SK-N-MC (cell line): ENCODE data around the gene TPSAB1.

Experiments used
- DNase-seq: peaks from one replicate; pipeline ENCODE4 v3.0.0-alpha.2; 2011; ENCODE audit warnings: low read depth, low spot score
- H3K27ac ChIP-seq: fragments of 200-600 bp; sonication (generic); 2 replicates; pipeline ENCODE4 v1.5.1; 2016; ENCODE audit warnings: mixed run types
- H3K36me3 ChIP-seq: fragments of 200-600 bp; sonication (generic); 2 replicates; pipeline ENCODE4 v1.6.1; 2017; ENCODE audit warnings: antibody characterized with exemption, low read length, mixed read lengths; ENCODE audit not compliant: insufficient read depth
- H3K4me3 ChIP-seq: fragments of 200-600 bp; sonication (generic); 2 replicates; pipeline ENCODE4 v1.5.1; 2016
- H3K9ac ChIP-seq: fragments of 200-600 bp; sonication (generic); 2 replicates; pipeline ENCODE4 v1.8.0; 2017; ENCODE audit warnings: mixed run types, mixed read lengths; ENCODE audit not compliant: insufficient read length
- H3K9me3 ChIP-seq: fragments of 200-600 bp; sonication (generic); 2 replicates; pipeline ENCODE4 v1.6.1; 2017; ENCODE audit warnings: low read depth, mild to moderate bottlenecking, antibody characterized with exemption, low read length, moderate library complexity, mixed read lengths
- EZH2 ChIP-seq: fragments of 200-600 bp; sonication (generic); IDR thresholded peaks from one replicate; pipeline ENCODE4 v1.6.1; 2017; ENCODE audit warnings: antibody characterized with exemption
- FOXP2 ChIP-seq: optimal IDR thresholded peaks from 2 replicates; pipeline ENCODE3; 2011; ENCODE audit warnings: mild to moderate bottlenecking, moderate library complexity; ENCODE audit not compliant: insufficient read depth; ENCODE audit errors: extremely low read length, control extremely low read depth
- POLR2AphosphoS5 ChIP-seq: IDR thresholded peaks from 2 replicates; pipeline ENCODE4 v1.6.1; 2012; ENCODE audit warnings: mild to moderate bottlenecking, low read depth, low read length, borderline replicate concordance

Gene TPSAB1

DNA sequence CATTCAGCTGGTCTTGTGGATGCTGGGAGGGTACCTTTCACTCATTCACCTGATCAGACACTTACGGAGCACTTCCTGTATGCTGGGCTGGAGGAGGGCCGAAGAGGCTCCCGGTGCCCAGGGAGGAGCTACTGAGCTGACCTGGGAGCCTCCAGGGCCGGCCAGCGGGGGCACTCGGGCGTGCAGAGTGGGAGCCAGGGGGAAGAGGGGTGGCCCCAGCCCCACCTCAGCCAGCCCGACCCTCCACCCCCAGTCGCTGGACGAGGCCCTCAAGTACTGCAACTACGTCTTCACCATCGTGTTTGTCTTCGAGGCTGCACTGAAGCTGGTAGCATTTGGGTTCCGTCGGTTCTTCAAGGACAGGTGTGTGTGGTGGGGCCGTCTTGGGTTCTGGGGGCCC, 25.8 kb upstream of the TPSAB1 start:
- TF ChIP-seq POLR2AphosphoS5 (no peak), EZH2 (no peak), FOXP2 (no peak)

DNA sequence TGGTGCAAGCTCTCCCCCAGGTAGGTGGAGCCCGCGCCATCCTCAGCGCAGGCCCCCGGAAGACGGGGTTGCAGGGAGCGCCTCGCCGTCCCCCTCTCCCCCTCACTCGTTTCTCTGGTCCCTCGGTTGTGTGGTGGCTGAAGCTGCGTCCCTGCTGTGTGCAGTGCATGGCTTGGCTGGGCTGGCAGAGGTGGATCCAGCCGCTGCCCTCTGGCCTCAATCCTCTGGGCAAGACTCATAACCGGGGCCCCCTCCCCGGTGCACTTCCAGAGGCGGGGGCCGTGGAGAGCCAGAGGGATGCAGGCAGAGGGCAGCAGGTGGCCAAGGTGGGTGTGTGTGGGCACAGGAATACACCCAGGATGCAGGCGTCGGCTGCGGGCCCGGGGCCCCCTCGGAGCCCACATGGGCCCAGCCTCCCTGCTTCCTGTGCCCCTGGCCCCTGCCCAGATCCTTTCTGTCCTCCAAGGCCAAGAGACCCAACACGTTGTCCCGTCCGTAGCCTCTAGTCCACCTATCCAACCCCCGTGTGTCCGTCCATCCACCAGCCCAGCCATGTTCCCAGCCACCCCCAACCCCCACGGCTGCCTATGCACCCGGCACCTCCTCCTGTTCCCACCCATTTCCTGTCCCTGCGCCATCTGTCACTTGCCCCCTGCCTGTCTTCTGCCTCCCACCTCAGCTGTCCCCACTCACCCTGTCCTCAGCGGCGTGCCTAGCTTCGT, 24.8 kb upstream of the TPSAB1 start:
- H3K27ac ChIP-seq: no peak overlapping the region
- H3K9ac ChIP-seq: no peak overlapping the region
- no peak for TF ChIP-seq EZH2
- no peak for TF ChIP-seq POLR2AphosphoS5
- TF ChIP-seq FOXP2: no peak
- H3K9me3 ChIP-seq: no peaks in the 10 kb centered on the region
- no peak for DNase-seq
- H3K4me3 ChIP-seq: no peak overlapping the region
- H3K36me3 ChIP-seq: peaks cover 3% of the 10 kb centered on the region; the same call in 1 of the 2 replicates

More for the DNA sequence above, 25.8 kb upstream of the TPSAB1 start:
- no peak for DNase-seq
- Histone ChIP-seq H3K9me3 (no peaks in the 10 kb centered on the region), H3K36me3 (peaks cover 4% of the 10 kb centered on the region; the same call in 1 of the 2 replicates), H3K4me3 (no peak overlapping the region), H3K27ac (no peak overlapping the region), H3K9ac (no peak overlapping the region)

DNA sequence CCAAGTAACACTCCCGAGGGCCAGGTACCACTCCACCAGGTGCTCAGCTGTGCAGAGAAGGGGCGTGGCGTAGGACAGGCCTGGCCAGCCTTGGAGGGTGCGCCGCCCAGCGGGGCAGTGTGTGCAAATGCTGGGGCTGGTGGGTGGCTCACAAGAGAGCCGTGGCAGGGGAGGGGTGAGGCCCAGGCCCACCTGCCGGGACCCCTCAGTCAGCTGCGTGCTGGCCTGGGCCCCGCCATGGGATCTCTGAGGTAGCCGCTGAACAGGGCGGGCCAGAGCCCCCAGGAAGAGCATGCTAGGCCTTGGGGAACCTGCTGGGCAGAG, 24.2 kb upstream of the TPSAB1 start:
- Histone ChIP-seq H3K4me3 (no peak overlapping the region), H3K36me3 (no peaks in the 10 kb centered on the region; the same call in 1 of the 2 replicates)
- TF ChIP-seq POLR2AphosphoS5 (no peak), EZH2 (no peak), FOXP2 (no peak)

DNA sequence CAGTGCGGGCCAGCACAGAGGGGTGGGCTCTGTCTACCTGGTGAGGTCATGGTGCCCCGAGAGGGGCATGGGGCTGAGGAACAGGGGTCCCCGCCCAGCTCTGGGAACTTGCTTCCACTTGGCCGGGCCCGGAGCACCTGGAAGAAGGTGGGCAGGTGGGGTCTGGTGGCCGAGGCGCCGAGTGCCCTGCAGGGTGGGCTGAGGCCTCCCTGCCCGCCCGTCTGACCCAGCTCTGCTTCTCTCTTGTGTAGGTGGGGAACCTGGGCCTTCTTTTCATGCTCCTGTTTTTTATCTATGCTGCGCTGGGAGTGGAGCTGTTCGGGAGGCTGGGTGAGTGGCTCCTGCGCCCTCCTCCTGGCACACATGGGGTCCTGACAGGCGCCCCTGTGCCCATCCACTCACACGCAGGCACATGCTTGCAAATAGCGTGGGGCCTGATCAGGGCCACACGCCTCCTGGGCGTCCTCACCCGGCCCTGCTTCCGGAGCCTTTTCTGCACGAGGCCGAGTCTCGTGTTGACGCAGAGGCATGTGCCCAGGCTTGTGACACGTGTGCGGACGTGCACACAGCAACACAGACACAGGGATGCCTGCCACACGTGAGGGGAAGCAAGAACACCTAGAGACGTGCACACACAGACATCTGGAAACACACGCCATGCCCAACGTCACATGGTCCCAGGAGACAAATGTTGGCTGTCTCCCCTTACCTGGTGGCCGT, 23.7 kb upstream of the TPSAB1 start:
- H3K36me3 ChIP-seq: no peaks in the 10 kb centered on the region; the same call in 1 of the 2 replicates
- DNase-seq: no peak
- H3K9ac ChIP-seq: no peak overlapping the region

More for the DNA sequence above, 24.2 kb upstream of the TPSAB1 start:
- no peaks in the 10 kb centered on the region for H3K9me3 ChIP-seq
- H3K27ac ChIP-seq: no peak overlapping the region
- DNase-seq: no peak
- no peak overlapping the region for H3K9ac ChIP-seq

DNA sequence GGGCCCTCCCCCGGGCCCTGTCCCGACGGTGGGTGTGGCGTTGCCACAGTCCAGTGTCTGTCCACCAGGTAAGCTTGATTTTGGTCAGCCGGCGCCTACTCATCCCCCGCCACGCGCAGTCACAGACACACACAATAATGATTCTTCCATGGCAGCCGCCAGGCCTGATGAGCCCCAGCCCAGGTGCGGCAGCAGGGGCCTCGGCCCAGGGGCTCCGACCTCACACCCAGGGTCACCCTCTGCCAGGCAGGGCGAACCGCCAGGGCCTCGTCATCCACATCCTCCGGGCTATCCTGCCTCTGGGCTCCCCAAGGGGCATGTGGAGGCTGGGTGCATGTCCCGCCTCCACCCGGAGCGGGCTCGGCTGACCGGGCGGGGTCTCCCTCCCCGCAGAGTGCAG, 23.0 kb upstream of the TPSAB1 start:
- H3K27ac ChIP-seq: no peak overlapping the region
- DNase-seq: no peak
- no peaks in the 10 kb centered on the region; the same call in 1 of the 2 replicates for H3K36me3 ChIP-seq
- no peak overlapping the region for H3K9ac ChIP-seq
- TF ChIP-seq POLR2AphosphoS5 (no peak), EZH2 (no peak), FOXP2 (no peak)
- H3K9me3 ChIP-seq: no peaks in the 10 kb centered on the region
- H3K4me3 ChIP-seq: no peak overlapping the region

More for the DNA sequence above, 23.7 kb upstream of the TPSAB1 start:
- TF ChIP-seq POLR2AphosphoS5: no peak
- no peak for TF ChIP-seq FOXP2
- no peak for TF ChIP-seq EZH2
- Histone ChIP-seq H3K9me3 (no peaks in the 10 kb centered on the region), H3K4me3 (no peak overlapping the region), H3K27ac (no peak overlapping the region)

DNA sequence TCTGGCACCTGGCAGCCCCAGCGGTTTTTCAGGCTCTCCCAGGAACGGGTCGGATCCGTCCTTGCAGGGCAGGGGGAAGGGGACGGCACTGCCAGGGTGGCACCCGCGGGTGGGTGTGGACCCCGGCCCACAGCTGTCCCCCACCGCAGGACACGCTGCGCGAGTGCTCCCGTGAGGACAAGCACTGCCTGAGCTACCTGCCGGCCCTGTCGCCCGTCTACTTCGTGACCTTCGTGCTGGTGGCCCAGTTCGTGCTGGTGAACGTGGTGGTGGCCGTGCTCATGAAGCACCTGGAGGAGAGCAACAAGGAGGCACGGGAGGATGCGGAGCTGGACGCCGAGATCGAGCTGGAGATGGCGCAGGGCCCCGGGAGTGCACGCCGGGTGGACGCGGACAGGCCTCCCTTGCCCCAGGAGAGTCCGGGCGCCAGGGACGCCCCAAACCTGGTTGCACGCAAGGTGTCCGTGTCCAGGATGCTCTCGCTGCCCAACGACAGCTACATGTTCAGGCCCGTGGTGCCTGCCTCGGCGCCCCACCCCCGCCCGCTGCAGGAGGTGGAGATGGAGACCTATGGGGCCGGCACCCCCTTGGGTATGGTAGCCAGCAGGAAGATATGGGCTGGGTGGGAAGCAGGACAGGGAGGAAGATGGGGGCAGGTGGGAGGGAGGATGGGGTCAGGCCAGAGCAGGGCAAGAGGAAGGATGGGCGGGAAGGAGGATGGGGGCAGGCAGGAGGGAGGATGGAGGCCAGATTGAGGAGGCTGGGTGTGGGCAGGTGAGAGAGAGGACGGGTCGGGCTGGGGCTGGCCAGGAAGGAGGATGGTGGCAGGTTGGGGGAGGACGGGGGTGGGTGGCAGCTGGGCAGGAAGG, 22.2 kb upstream of the TPSAB1 start:
- Histone ChIP-seq H3K9me3 (no peaks in the 10 kb centered on the region), H3K27ac (no peak overlapping the region), H3K36me3 (no peaks in the 10 kb centered on the region; the same call in 1 of the 2 replicates), H3K9ac (no peak overlapping the region), H3K4me3 (no peak overlapping the region)
- DNase-seq: no peak
- TF ChIP-seq FOXP2: no peak
- TF ChIP-seq POLR2AphosphoS5: no peak
- no peak for TF ChIP-seq EZH2

DNA sequence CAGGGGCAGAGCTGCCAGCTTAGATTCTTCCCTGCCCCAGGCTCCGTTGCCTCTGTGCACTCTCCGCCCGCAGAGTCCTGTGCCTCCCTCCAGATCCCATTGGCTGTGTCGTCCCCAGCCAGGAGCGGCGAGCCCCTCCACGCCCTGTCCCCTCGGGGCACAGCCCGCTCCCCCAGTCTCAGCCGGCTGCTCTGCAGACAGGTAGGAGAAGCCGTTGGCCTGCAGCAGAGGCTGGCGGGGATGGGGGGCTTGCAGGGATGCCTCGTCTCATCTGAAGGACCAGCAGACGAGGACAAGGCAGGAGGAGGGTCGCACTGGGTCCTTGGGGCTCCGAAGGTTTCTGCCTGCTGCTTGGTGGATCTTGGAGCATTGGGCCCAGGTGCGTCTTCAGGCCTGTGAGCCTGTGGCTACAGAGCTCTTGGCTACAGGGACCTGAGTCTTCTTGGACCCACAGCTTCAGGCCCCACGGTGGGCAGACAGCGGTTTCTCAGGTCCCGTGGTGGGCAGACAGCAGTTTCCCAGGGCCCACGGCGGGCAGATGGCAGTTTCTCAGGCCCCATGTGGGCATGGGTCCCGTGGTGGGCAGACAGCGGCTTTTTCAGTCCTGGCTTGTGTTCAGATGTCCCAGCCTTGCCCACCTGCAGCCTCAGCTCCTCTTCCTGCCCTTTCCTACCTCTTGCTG, 21.4 kb upstream of the TPSAB1 start:
- H3K9ac ChIP-seq: no peak overlapping the region
- TF ChIP-seq POLR2AphosphoS5 (no peak), FOXP2 (no peak), EZH2 (no peak)
- H3K27ac ChIP-seq: no peak overlapping the region
- H3K4me3 ChIP-seq: no peak overlapping the region
- DNase-seq: no peak
- no peaks in the 10 kb centered on the region for H3K9me3 ChIP-seq
- no peaks in the 10 kb centered on the region; the same call in 1 of the 2 replicates for H3K36me3 ChIP-seq
